ENCODE measurements around the gene PRELID2.
"Not testable (repeated sequence)": the region's sequence is repeated elsewhere in the genome, so short reads cannot be mapped to it uniquely, and the experiment has no call there.

PRELID2 gene

DNA sequence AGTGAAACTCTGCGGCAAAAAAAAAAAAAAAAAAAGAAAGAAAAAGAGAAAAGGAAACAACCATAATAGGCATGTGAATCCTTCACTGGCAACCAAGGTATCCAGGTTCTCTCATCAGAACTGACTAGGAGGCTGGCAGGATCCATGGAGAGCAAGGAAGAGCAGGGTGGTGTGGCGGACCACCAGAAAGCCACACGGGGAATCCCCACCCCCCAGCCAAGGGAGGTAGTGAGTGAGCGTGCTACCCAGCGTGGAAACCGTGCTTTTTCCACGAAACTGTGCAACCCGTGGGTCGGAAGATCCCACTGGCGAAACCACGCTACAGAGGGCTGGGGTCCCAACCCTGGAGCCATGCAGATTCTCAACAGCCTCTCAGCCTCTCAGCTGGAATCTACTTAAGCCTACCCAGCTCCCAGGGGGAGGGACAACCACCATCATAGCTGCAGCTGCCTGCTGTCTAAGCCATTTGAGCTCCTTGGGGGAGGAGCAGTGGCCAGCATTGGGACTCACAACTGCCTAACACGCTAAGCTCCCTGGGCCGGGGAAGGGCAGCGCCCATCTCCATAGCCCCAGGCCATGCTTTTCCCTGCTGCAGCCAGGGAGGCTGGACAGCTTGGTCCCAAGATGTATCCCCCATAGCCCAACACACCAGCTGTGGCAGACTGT is 91.6 kb downstream of the PRELID2 start:
- no peak for DNase-seq (ENCODE audit: low spot score)

DNA sequence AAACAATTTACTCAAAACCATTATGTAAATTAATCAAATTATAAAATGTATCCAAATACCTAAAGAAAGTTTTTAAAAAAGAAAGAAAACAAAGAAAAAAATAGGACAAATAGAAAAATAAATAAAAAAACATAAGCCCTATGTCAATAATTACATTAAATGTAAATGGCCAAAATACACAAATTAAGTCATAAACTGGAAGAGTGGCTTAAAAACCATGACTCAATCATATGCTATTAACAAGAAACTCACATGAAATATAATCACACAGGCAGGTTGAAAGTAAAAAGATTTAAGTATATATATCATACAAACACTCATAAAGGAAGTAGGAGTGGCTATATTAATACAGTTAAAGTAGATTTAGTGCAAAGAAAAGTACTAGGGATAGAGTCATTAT is 95.3 kb downstream of the PRELID2 start:
- no peak for DNase-seq (ENCODE audit: low spot score)

GRCh38 chr5:145738227-145738626 is 96.9 kb downstream of the PRELID2 start:
- DNase-seq (ENCODE audit: low spot score), result no peak

DNA sequence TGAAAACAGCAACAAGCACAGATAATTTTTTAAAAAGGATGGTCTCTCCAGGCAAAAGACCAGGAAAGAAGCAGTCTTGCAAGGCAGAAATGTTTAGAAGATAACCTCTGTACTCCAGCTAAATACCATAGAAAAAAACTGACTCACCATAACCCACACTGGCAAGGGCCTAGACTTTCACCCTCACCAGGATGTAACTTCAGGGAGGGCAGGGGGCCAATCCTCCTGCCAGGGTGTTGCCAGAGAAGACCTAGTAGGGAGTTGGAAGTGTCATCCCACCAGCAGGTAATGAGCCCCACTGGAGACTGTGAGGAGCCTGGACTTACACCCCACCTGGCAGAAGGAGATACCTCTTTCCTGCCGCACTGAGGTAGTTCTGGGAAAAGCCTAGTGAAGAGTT is 97.6 kb downstream of the PRELID2 start:
- DNase-seq (ENCODE audit: low spot score), result no peak

- not testable (repeated sequence) for DNase-seq (ENCODE audit: low spot score)
Observed at GRCh38 chr5:145729956-145730355, 105.2 kb downstream of the PRELID2 start.

DNA sequence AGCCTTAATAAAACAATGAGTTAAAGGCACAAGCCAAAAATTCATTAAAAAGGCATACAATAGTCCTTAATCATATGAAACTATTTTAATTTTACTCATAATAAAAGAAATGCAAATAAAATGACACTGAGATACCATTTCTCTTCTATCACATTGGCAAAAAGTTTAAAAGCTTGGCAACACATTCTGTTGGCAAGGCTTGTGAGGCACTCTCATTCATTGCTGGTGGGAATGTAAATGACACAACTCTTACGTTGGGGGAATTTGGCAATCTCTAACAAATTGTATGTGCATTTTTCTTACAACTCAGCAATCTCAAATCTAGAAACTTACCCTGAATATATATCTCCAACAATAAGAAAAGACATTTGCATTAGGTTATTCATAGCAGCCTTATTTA is 111.6 kb downstream of the PRELID2 start:
- no peak for DNase-seq (ENCODE audit: low spot score)

DNA sequence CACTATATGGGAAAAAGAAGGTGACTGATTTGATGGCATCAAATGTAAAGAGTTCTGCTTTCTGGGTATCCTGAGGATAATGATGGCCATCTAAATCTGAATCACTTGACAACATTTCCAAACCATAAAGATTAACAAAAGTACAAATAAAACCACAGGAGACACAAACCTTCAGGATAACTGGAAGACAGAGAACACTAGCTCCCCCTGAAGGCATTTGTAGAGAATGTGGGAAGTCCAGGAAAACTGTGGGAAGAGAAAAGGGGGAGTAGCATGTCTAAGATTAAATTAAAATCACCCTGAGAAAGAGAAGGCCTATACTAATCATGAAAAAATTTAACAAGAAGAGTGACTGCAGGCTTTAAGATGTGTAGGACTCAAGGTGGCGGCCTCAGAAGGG is 116.2 kb downstream of the PRELID2 start:
- peak; percentile 13 for DNase-seq (ENCODE audit: low spot score)

DNA sequence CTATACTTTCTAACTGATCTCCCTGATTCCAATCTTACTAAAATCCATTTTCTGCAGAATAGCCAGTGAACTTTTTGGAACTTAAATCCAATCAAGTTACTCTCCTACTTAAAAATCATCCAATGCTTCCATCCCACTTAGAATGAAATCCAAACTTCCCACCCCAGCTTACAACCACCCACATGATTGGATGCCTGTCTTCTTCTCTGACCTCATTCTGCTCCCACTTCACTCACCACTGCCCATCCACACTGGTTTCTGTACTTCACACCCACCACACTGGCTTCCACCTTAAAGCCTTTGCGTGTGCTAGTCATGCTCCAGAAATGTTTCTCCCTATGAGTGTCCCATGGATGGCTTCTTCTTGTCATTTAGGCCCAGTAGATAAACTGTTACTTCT is 119.7 kb downstream of the PRELID2 start:
- DNase-seq (ENCODE audit: low spot score), result no peak

DNA sequence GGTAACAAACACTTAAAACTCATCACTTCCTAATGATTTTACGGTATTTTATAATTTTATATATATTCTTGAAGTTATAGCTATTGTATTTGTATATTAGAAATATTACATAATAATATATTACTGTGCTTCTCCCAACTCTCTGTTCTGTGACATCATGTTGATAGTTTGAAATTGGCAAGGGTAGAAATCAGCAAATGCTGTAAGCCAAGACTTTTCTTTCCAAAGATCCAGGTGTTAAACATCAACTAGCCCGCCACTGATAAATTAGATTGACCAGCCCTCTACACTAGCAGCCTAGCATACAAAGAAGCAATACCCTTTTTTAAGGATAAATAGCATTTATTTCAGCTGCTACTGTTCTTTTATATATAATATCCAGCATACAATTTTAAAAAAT is 122.9 kb downstream of the PRELID2 start:
- DNase-seq (ENCODE audit: low spot score), result no peak

DNA sequence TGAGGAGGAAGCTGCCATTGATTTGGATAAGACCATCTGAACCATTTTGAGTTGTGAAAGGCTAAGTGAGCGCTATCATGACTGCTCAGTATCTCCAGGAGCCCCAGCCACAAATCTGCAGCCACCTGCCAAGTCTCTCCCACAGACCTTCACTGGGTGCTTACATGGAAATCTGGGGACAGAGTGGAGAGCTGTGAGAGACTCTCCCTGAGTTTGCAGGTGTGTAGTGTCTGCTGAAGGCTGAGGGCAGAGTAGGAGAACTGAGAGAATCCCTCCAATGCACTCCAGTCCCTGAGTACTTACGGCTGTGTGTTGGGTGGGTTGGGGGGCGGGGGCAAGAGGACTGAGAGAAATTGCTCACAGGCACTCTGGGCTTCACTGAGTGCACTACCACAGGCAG is 123.7 kb downstream of the PRELID2 start:
- DNase-seq (ENCODE audit: low spot score), result no peak

Data from hepatic stellate cell (primary cell).